ENCODE measurements around the gene PYGO1.
A peak's percentile ranks its signal among the peaks of the same experiment; 100 is the strongest.
"Not testable (repeated sequence)": the region's sequence is repeated elsewhere in the genome, so short reads cannot be mapped to it uniquely, and the experiment has no call there.

The PYGO1 gene

GRCh38 chr15:55588070-55588814, at the start of gene PYGO1:
Gene PYGO1 (minus strand): TSS chr15:55588345. CDS start chr15:55587883, 462 bp downstream.
- peak; percentile 5 for DNase-seq

- no peak for DNase-seq
These were observed 48.9 kb upstream of the PYGO1 start for GRCh38 chr15:55637086-55637485.

- DNase-seq: no peak
These were observed 45.6 kb upstream of the PYGO1 start for GRCh38 chr15:55633731-55634130.

- no peak for DNase-seq
These were observed 44.3 kb upstream of the PYGO1 start for GRCh38 chr15:55632434-55632833.

- no peak for DNase-seq
These were observed 42.7 kb upstream of the PYGO1 start for GRCh38 chr15:55630858-55631257.

GRCh38 chr15:55628369-55628730, 40.2 kb upstream of the PYGO1 start:
- DNase-seq: no peak

GRCh38 chr15:55627730-55628368, 39.7 kb upstream of the PYGO1 start:
- DNase-seq: no peak

- DNase-seq: no peak
These were observed 31.6 kb upstream of the PYGO1 start for GRCh38 chr15:55619783-55620182.

GRCh38 chr15:55618387-55618786, 30.2 kb upstream of the PYGO1 start:
- no peak for DNase-seq

GRCh38 chr15:55615445-55615844, 27.3 kb upstream of the PYGO1 start:
- no peak for DNase-seq

GRCh38 chr15:55613727-55614126, 25.6 kb upstream of the PYGO1 start:
- DNase-seq: no peak

- DNase-seq: no peak
These were observed 18.1 kb upstream of the PYGO1 start for GRCh38 chr15:55606214-55606613.

- DNase-seq: no peak
These were observed 13.2 kb upstream of the PYGO1 start for GRCh38 chr15:55601374-55601773.

GRCh38 chr15:55599439-55599838, 11.3 kb upstream of the PYGO1 start:
- DNase-seq: no peak

GRCh38 chr15:55593019-55593418, 4.9 kb upstream of the PYGO1 start:
- not testable (repeated sequence) for DNase-seq

GRCh38 chr15:55590788-55591187, 2.6 kb upstream of the PYGO1 start:
- DNase-seq: no peak

GRCh38 chr15:55589287-55589686, 1.1 kb upstream of the PYGO1 start:
- no peak for DNase-seq

- no peak for DNase-seq
These were observed 620 bp upstream of the PYGO1 start for GRCh38 chr15:55588815-55589115.

- peak; percentile 4 for DNase-seq
These were observed 650 bp downstream of the PYGO1 start for GRCh38 chr15:55587321-55588069.

GRCh38 chr15:55586808-55587207, 1.3 kb downstream of the PYGO1 start:
- no peak for DNase-seq

GRCh38 chr15:55576943-55577342, 11.2 kb downstream of the PYGO1 start:
- no peak for DNase-seq

- no peak for DNase-seq
These were observed 14.0 kb downstream of the PYGO1 start for GRCh38 chr15:55574096-55574495.

- DNase-seq: no peak
These were observed 14.9 kb downstream of the PYGO1 start for GRCh38 chr15:55573224-55573623.
